ENCODE results near the gene MIPOL1. TPM values are rescaled to one million over a fixed set of nuclear protein-coding genes. Genes with fewer than 3 reads are reported as not detected.
A peak's percentile ranks its signal among the peaks of the same experiment; 100 is the strongest.

The MIPOL1 gene
- total and polyA plus RNA-seq, 2 experiments from 2014 or later = 5.7 to 5.9 TPM

GRCh38 chr14:37497422-37497821 is 299.7 kb downstream of the MIPOL1 start:
- no peak overlapping the region for H3K4me3 ChIP-seq
- in situ Hi-C loops (cut with MboI) = no loop called here

GRCh38 chr14:37501877-37502276 is 304.1 kb downstream of the MIPOL1 start:
- 83 to 93% methylated on average over 5 of the region's 5 CpGs for WGBS, 2 experiments (ENCODE audit: low coverage in 1 of 2, low lambda C conversion rate in 2 of 2, missing lambda C conversion rate in 2 of 2)
- no peak overlapping the region for H3K9ac ChIP-seq
- no peaks in the 10 kb centered on the region for H3K4me1 ChIP-seq (ENCODE audit: insufficient read depth)
- no peaks in the 10 kb centered on the region for H3K79me2 ChIP-seq (ENCODE audit: insufficient read depth)
- no peaks in the 10 kb centered on the region for H3K36me3 ChIP-seq (ENCODE audit: low read depth)
- H3K4me2 ChIP-seq (ENCODE audit: unreplicated experiment) = no peak overlapping the region
- TF ChIP-seq EZH2phosphoT487 (IDR thresholded peaks at IDR 0.05; ENCODE audit: insufficient read depth, low read depth) = no peak
- no peak for TF ChIP-seq EZH2 (IDR thresholded peaks at IDR 0.05; ENCODE audit: insufficient read depth, poor library complexity, severe bottlenecking)
- in situ Hi-C loops (cut with MboI) = no loop called here
- no peaks in the 10 kb centered on the region for H3K27me3 ChIP-seq (replicated peaks; ENCODE audit: insufficient read depth)
- no peak overlapping the region for H3K4me3 ChIP-seq
- no peaks in the 10 kb centered on the region for H3K9me2 ChIP-seq (ENCODE audit: insufficient read depth)
- no peaks in the 10 kb centered on the region for H3F3A ChIP-seq (ENCODE audit: insufficient read depth)
- H4K20me1 ChIP-seq (ENCODE audit: insufficient read depth) = no peaks in the 10 kb centered on the region
- no peaks in the 10 kb centered on the region for H3K9me3 ChIP-seq (ENCODE audit: low read depth)
- no peak overlapping the region for H2AFZ ChIP-seq
- no peak for DNase-seq
- H3K27ac ChIP-seq = no peak overlapping the region

More at GRCh38 chr14:37497422-37497821, 299.7 kb downstream of the MIPOL1 start:
- no peak overlapping the region for H3K27ac ChIP-seq
- no peak for DNase-seq
- H3K27me3 ChIP-seq (replicated peaks; ENCODE audit: insufficient read depth) = no peaks in the 10 kb centered on the region
- H3K36me3 ChIP-seq (ENCODE audit: low read depth) = no peaks in the 10 kb centered on the region
- H3K79me2 ChIP-seq (ENCODE audit: insufficient read depth) = no peaks in the 10 kb centered on the region
- H3K4me2 ChIP-seq (ENCODE audit: unreplicated experiment) = no peak overlapping the region
- no peaks in the 10 kb centered on the region for H3F3A ChIP-seq (ENCODE audit: insufficient read depth)
- TF ChIP-seq EZH2phosphoT487 (IDR thresholded peaks at IDR 0.05; ENCODE audit: insufficient read depth, low read depth) = no peak
- no peak for TF ChIP-seq EZH2 (IDR thresholded peaks at IDR 0.05; ENCODE audit: insufficient read depth, poor library complexity, severe bottlenecking)
- H2AFZ ChIP-seq = no peak overlapping the region
- H3K9ac ChIP-seq = no peak overlapping the region
- H3K9me2 ChIP-seq (ENCODE audit: insufficient read depth) = no peaks in the 10 kb centered on the region
- no peaks in the 10 kb centered on the region for H4K20me1 ChIP-seq (ENCODE audit: insufficient read depth)
- H3K4me1 ChIP-seq (ENCODE audit: insufficient read depth) = no peaks in the 10 kb centered on the region
- no peaks in the 10 kb centered on the region for H3K9me3 ChIP-seq (ENCODE audit: low read depth)
- WGBS, 2 experiments (ENCODE audit: low coverage in 1 of 2, low lambda C conversion rate in 2 of 2, missing lambda C conversion rate in 2 of 2) = 90 to 94% methylated on average over 2 of the region's 2 CpGs

DNA sequence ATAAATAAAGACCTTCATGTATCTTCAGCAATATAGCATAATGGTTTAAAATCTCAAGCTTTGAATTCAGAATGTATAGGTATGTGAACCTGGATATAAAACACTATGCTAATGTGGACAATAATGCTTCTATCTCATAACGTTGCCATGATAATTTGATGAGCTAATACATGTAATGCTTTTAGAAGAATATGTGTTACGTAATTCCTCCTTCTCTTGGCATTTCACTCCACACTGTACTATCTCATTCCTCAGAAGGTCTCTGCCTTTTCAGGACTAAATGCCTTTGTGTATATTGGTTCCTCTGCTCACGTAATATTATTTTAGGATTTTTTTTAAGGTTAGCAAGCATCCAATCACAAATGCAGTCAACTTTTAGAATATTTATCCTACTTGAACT is 310.8 kb downstream of the MIPOL1 start:
- no peak overlapping the region for H2AFZ ChIP-seq
- no peaks in the 10 kb centered on the region for H3K36me3 ChIP-seq (ENCODE audit: low read depth)
- H3K4me1 ChIP-seq (ENCODE audit: insufficient read depth) = no peaks in the 10 kb centered on the region
- H3K9me3 ChIP-seq (ENCODE audit: low read depth) = no peaks in the 10 kb centered on the region
- no peak overlapping the region for H3K27ac ChIP-seq
- H3K9me2 ChIP-seq (ENCODE audit: insufficient read depth) = no peaks in the 10 kb centered on the region
- no peak overlapping the region for H3K4me2 ChIP-seq (ENCODE audit: unreplicated experiment)
- 65 to 71% methylated on average over 3 of the region's 3 CpGs for WGBS, 2 experiments (ENCODE audit: low coverage in 1 of 2, low lambda C conversion rate in 2 of 2, missing lambda C conversion rate in 2 of 2)
- in situ Hi-C loops (cut with MboI) = no loop called here
- no peak overlapping the region for H3K9ac ChIP-seq
- H3F3A ChIP-seq (ENCODE audit: insufficient read depth) = no peaks in the 10 kb centered on the region
- no peaks in the 10 kb centered on the region for H4K20me1 ChIP-seq (ENCODE audit: insufficient read depth)
- H3K27me3 ChIP-seq (replicated peaks; ENCODE audit: insufficient read depth) = no peaks in the 10 kb centered on the region
- DNase-seq = peak; percentile 12
- TF ChIP-seq EZH2phosphoT487 (IDR thresholded peaks at IDR 0.05; ENCODE audit: insufficient read depth, low read depth) (no peak), EZH2 (IDR thresholded peaks at IDR 0.05; ENCODE audit: insufficient read depth, poor library complexity, severe bottlenecking) (no peak)
- no peaks in the 10 kb centered on the region for H3K79me2 ChIP-seq (ENCODE audit: insufficient read depth)
- H3K4me3 ChIP-seq = no peak overlapping the region

- Histone ChIP-seq H3K4me3 (no peak overlapping the region), H2AFZ (no peak overlapping the region), H3K4me2 (ENCODE audit: unreplicated experiment) (no peak overlapping the region), H3K36me3 (ENCODE audit: low read depth) (no peaks in the 10 kb centered on the region), H3K9me3 (ENCODE audit: low read depth) (no peaks in the 10 kb centered on the region), H3K79me2 (ENCODE audit: insufficient read depth) (no peaks in the 10 kb centered on the region), H3F3A (ENCODE audit: insufficient read depth) (no peaks in the 10 kb centered on the region), H3K9me2 (ENCODE audit: insufficient read depth) (no peaks in the 10 kb centered on the region), H3K27me3 (replicated peaks; ENCODE audit: insufficient read depth) (no peaks in the 10 kb centered on the region), H3K27ac (no peak overlapping the region), H3K4me1 (ENCODE audit: insufficient read depth) (no peaks in the 10 kb centered on the region), H4K20me1 (ENCODE audit: insufficient read depth) (no peaks in the 10 kb centered on the region), H3K9ac (no peak overlapping the region)
- TF ChIP-seq EZH2phosphoT487 (IDR thresholded peaks at IDR 0.05; ENCODE audit: insufficient read depth, low read depth) = no peak
- no peak for TF ChIP-seq EZH2 (IDR thresholded peaks at IDR 0.05; ENCODE audit: insufficient read depth, poor library complexity, severe bottlenecking)
- in situ Hi-C loops (cut with MboI) = no loop called here
- DNase-seq = no peak
- 86 to 88% methylated on average over 3 of the region's 3 CpGs for WGBS, 2 experiments (ENCODE audit: low coverage in 1 of 2, low lambda C conversion rate in 2 of 2, missing lambda C conversion rate in 2 of 2)
These were observed 314.4 kb downstream of the MIPOL1 start for GRCh38 chr14:37512173-37512572.

DNA sequence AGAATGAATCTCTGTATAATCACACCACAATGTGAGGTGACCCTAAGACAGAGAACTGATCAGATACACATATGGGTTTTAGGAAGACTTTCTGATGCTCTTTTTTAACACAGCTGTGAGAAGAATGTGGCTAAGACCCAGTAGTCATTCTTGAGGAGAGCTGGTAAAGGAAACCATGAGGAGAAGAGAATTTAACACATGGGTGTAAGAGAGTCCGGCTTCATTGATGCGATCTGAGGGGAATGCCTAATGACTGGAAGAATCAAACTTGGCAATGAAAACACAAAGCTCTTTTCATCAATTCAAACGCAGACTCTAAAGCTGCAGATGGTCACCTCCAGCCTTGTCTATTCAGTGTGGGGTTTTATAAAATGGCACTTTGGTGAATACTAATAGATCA is 318.0 kb downstream of the MIPOL1 start:
- Histone ChIP-seq H3K27ac (no peak overlapping the region), H3K9ac (no peak overlapping the region), H3K9me3 (ENCODE audit: low read depth) (no peaks in the 10 kb centered on the region), H3K4me1 (ENCODE audit: insufficient read depth) (no peaks in the 10 kb centered on the region), H3K27me3 (replicated peaks; ENCODE audit: insufficient read depth) (no peaks in the 10 kb centered on the region), H3K79me2 (ENCODE audit: insufficient read depth) (no peaks in the 10 kb centered on the region), H3K36me3 (ENCODE audit: low read depth) (no peaks in the 10 kb centered on the region), H3F3A (ENCODE audit: insufficient read depth) (no peaks in the 10 kb centered on the region), H2AFZ (no peak overlapping the region), H3K4me2 (ENCODE audit: unreplicated experiment) (no peak overlapping the region), H3K4me3 (no peak overlapping the region), H4K20me1 (ENCODE audit: insufficient read depth) (no peaks in the 10 kb centered on the region), H3K9me2 (ENCODE audit: insufficient read depth) (no peaks in the 10 kb centered on the region)
- DNase-seq = no peak
- 95 to 97% methylated on average over 3 of the region's 3 CpGs for WGBS, 2 experiments (ENCODE audit: low coverage in 1 of 2, low lambda C conversion rate in 2 of 2, missing lambda C conversion rate in 2 of 2)
- TF ChIP-seq EZH2 (IDR thresholded peaks at IDR 0.05; ENCODE audit: insufficient read depth, poor library complexity, severe bottlenecking) = no peak
- TF ChIP-seq EZH2phosphoT487 (IDR thresholded peaks at IDR 0.05; ENCODE audit: insufficient read depth, low read depth) = no peak
- in situ Hi-C loops (cut with MboI) = no loop called here
